ENCODE measurements around the gene DACH1.

Gene DACH1

GRCh38 chr13:71624653-71625600 lies 242.1 kb downstream of the DACH1 start:
- ATAC-seq (no peak), DNase-seq (no peak)

- ATAC-seq (no peak), DNase-seq (no peak)
These were observed 245.6 kb downstream of the DACH1 start for GRCh38 chr13:71621174-71622124.

GRCh38 chr13:71619096-71619495 lies 247.9 kb downstream of the DACH1 start:
- DNase-seq (no peak), ATAC-seq (no peak)

GRCh38 chr13:71618159-71618558 lies 248.8 kb downstream of the DACH1 start:
- ATAC-seq (no peak), DNase-seq (no peak)

GRCh38 chr13:71617265-71617664 lies 249.7 kb downstream of the DACH1 start:
- DNase-seq: no peak
- ATAC-seq: no peak

GRCh38 chr13:71613066-71613745 lies 253.8 kb downstream of the DACH1 start:
- ATAC-seq (no peak), DNase-seq (no peak)

- DNase-seq (no peak), ATAC-seq (no peak)
These were observed 255.7 kb downstream of the DACH1 start for GRCh38 chr13:71611292-71611691.

GRCh38 chr13:71610876-71611275 lies 256.1 kb downstream of the DACH1 start:
- DNase-seq: no peak
- ATAC-seq: no peak

- DNase-seq (no peak), ATAC-seq (no peak)
These were observed 257.7 kb downstream of the DACH1 start for GRCh38 chr13:71609271-71609670.

GRCh38 chr13:71607575-71607974 lies 259.4 kb downstream of the DACH1 start:
- no peak for ATAC-seq
- DNase-seq: no peak

GRCh38 chr13:71606818-71607217 lies 260.2 kb downstream of the DACH1 start:
- ATAC-seq (no peak), DNase-seq (no peak)

- no peak for ATAC-seq
- DNase-seq: no peak
These were observed 261.3 kb downstream of the DACH1 start for GRCh38 chr13:71605744-71606143.

- ATAC-seq (no peak), DNase-seq (no peak)
These were observed 263.7 kb downstream of the DACH1 start for GRCh38 chr13:71603255-71603654.

GRCh38 chr13:71602344-71602743 lies 264.7 kb downstream of the DACH1 start:
- ATAC-seq: no peak
- DNase-seq: no peak

GRCh38 chr13:71597150-71597549 lies 269.9 kb downstream of the DACH1 start:
- ATAC-seq (no peak), DNase-seq (no peak)

GRCh38 chr13:71596116-71596515 lies 270.9 kb downstream of the DACH1 start:
- ATAC-seq: no peak
- DNase-seq: no peak

GRCh38 chr13:71593566-71593965 lies 273.4 kb downstream of the DACH1 start:
- DNase-seq (no peak), ATAC-seq (no peak)

GRCh38 chr13:71591374-71591773 lies 275.6 kb downstream of the DACH1 start:
- ATAC-seq: no peak
- no peak for DNase-seq

- DNase-seq (no peak), ATAC-seq (no peak)
These were observed 276.3 kb downstream of the DACH1 start for GRCh38 chr13:71590654-71591148.

- no peak for DNase-seq
- no peak for ATAC-seq
These were observed 278.0 kb downstream of the DACH1 start for GRCh38 chr13:71589032-71589431.

- DNase-seq: no peak
- ATAC-seq: no peak
These were observed 279.2 kb downstream of the DACH1 start for GRCh38 chr13:71587817-71588216.

- DNase-seq (no peak), ATAC-seq (no peak)
These were observed 279.8 kb downstream of the DACH1 start for GRCh38 chr13:71587193-71587592.
